ENCODE results near the gene CYB561. TPM values are rescaled to one million over a fixed set of nuclear protein-coding genes. Genes with fewer than 3 reads are reported as not detected.

Gene CYB561
- total and polyA plus RNA-seq, 4 donors: 7.1 to 31.6 (median 15.4) TPM

GRCh38 chr17:63423963-63424362 is 22.1 kb downstream of the CYB561 start:
- no peak overlapping the region for H3K27ac ChIP-seq (ENCODE audit: low read depth in 1 of 2, low read length in 2 of 2)

GRCh38 chr17:63423251-63423950 is 22.7 kb downstream of the CYB561 start:
- 85 to 86% methylated on average over 11 of the region's 11 CpGs for WGBS, 2 donors
- Histone ChIP-seq H3K4me1 (ENCODE audit: control insufficient read depth in 1 of 2, insufficient read depth in 2 of 2, low read length in 2 of 2) (no peaks in the 10 kb centered on the region), H3K36me3 (ENCODE audit: control insufficient read depth in 1 of 2, insufficient read depth in 2 of 2, low read length in 1 of 2) (no peaks in the 10 kb centered on the region), H3K27ac (ENCODE audit: low read depth in 1 of 2, low read length in 2 of 2) (no peak overlapping the region), H3K27me3 (ENCODE audit: control insufficient read depth in 1 of 2, insufficient read depth in 2 of 2, low read length in 1 of 2) (no peaks in the 10 kb centered on the region), H3K4me3 (ENCODE audit: low read length in 2 of 2) (no peak overlapping the region), H3K9me3 (ENCODE audit: control insufficient read depth, low read length) (no peaks in the 10 kb centered on the region)
- DNase-seq (no peak), ATAC-seq (ENCODE audit: low FRiP score) (no peak)
- intact Hi-C loops (cut with DNase I): no loop called here

More at GRCh38 chr17:63423963-63424362, 22.1 kb downstream of the CYB561 start:
- no peaks in the 10 kb centered on the region for H3K9me3 ChIP-seq (ENCODE audit: control insufficient read depth, low read length)
- H3K36me3 ChIP-seq (ENCODE audit: control insufficient read depth in 1 of 2, insufficient read depth in 2 of 2, low read length in 1 of 2): no peaks in the 10 kb centered on the region
- WGBS, 2 donors: 88 to 89% methylated on average over 7 of the region's 7 CpGs
- ATAC-seq (ENCODE audit: low FRiP score) (no peak), DNase-seq (no peak)
- H3K27me3 ChIP-seq (ENCODE audit: control insufficient read depth in 1 of 2, insufficient read depth in 2 of 2, low read length in 1 of 2): no peaks in the 10 kb centered on the region
- no peak overlapping the region for H3K4me3 ChIP-seq (ENCODE audit: low read length in 2 of 2)
- intact Hi-C loops (cut with DNase I): loop anchor here (2.0 kb wide), 2 partner anchors 55 to 191 kb away; no protein-coding TSS in a partner anchor
- H3K4me1 ChIP-seq (ENCODE audit: control insufficient read depth in 1 of 2, insufficient read depth in 2 of 2, low read length in 2 of 2): no peaks in the 10 kb centered on the region

- H3K27ac ChIP-seq (ENCODE audit: low read depth in 1 of 2, low read length in 2 of 2): no peak overlapping the region
- H3K36me3 ChIP-seq (ENCODE audit: control insufficient read depth in 1 of 2, insufficient read depth in 2 of 2, low read length in 1 of 2): no peaks in the 10 kb centered on the region
- WGBS, 2 donors: 84 to 87% methylated on average over 25 of the region's 25 CpGs
- H3K9me3 ChIP-seq (ENCODE audit: control insufficient read depth, low read length): no peaks in the 10 kb centered on the region
- intact Hi-C loops (cut with DNase I): no loop called here
- ATAC-seq (ENCODE audit: low FRiP score) (no peak), DNase-seq (no peak)
- no peak overlapping the region for H3K4me3 ChIP-seq (ENCODE audit: low read length in 2 of 2)
- no peaks in the 10 kb centered on the region for H3K4me1 ChIP-seq (ENCODE audit: control insufficient read depth in 1 of 2, insufficient read depth in 2 of 2, low read length in 2 of 2)
- H3K27me3 ChIP-seq (ENCODE audit: control insufficient read depth in 1 of 2, insufficient read depth in 2 of 2, low read length in 1 of 2): no peaks in the 10 kb centered on the region
These were observed 24.1 kb downstream of the CYB561 start for GRCh38 chr17:63421681-63422645.

- no peak for ATAC-seq (ENCODE audit: low FRiP score)
- 90 to 91% methylated on average over 25 of the region's 25 CpGs for WGBS, 2 donors
These were observed 25.0 kb downstream of the CYB561 start for GRCh38 chr17:63420868-63421680.

GRCh38 chr17:63419949-63420867 is 25.9 kb downstream of the CYB561 start:
- Histone ChIP-seq H3K4me3 (ENCODE audit: low read length in 2 of 2) (no peak overlapping the region), H3K36me3 (ENCODE audit: control insufficient read depth in 1 of 2, insufficient read depth in 2 of 2, low read length in 1 of 2) (peaks cover 0 to 1% of the 10 kb centered on the region in 2 donors), H3K9me3 (ENCODE audit: control insufficient read depth, low read length) (no peaks in the 10 kb centered on the region), H3K4me1 (ENCODE audit: control insufficient read depth in 1 of 2, insufficient read depth in 2 of 2, low read length in 2 of 2) (no peaks in the 10 kb centered on the region), H3K27ac (ENCODE audit: low read depth in 1 of 2, low read length in 2 of 2) (no peak overlapping the region), H3K27me3 (ENCODE audit: control insufficient read depth in 1 of 2, insufficient read depth in 2 of 2, low read length in 1 of 2) (no peaks in the 10 kb centered on the region)
- DNase-seq (no peak), ATAC-seq (ENCODE audit: low FRiP score) (no peak)
- 77 to 79% methylated on average over 23 of the region's 23 CpGs for WGBS, 2 donors
- intact Hi-C loops (cut with DNase I): no loop called here

More at GRCh38 chr17:63420868-63421680, 25.0 kb downstream of the CYB561 start:
- H3K4me3 ChIP-seq (ENCODE audit: low read length in 2 of 2): no peak overlapping the region
- no peaks in the 10 kb centered on the region for H3K4me1 ChIP-seq (ENCODE audit: control insufficient read depth in 1 of 2, insufficient read depth in 2 of 2, low read length in 2 of 2)
- H3K27ac ChIP-seq (ENCODE audit: low read depth in 1 of 2, low read length in 2 of 2): no peak overlapping the region
- peaks cover 0 to under 1% of the 10 kb centered on the region in 2 donors for H3K36me3 ChIP-seq (ENCODE audit: control insufficient read depth in 1 of 2, insufficient read depth in 2 of 2, low read length in 1 of 2)
- no peaks in the 10 kb centered on the region for H3K27me3 ChIP-seq (ENCODE audit: control insufficient read depth in 1 of 2, insufficient read depth in 2 of 2, low read length in 1 of 2)
- intact Hi-C loops (cut with DNase I): no loop called here
- H3K9me3 ChIP-seq (ENCODE audit: control insufficient read depth, low read length): no peaks in the 10 kb centered on the region
- no peak for DNase-seq

GRCh38 chr17:63419398-63419797 is 26.7 kb downstream of the CYB561 start:
- Histone ChIP-seq H3K36me3 (ENCODE audit: control insufficient read depth in 1 of 2, insufficient read depth in 2 of 2, low read length in 1 of 2) (peaks cover 0 to 1% of the 10 kb centered on the region in 2 donors), H3K9me3 (ENCODE audit: control insufficient read depth, low read length) (no peaks in the 10 kb centered on the region), H3K27ac (ENCODE audit: low read depth in 1 of 2, low read length in 2 of 2) (no peak overlapping the region), H3K4me3 (ENCODE audit: low read length in 2 of 2) (no peak overlapping the region), H3K4me1 (ENCODE audit: control insufficient read depth in 1 of 2, insufficient read depth in 2 of 2, low read length in 2 of 2) (no peaks in the 10 kb centered on the region), H3K27me3 (ENCODE audit: control insufficient read depth in 1 of 2, insufficient read depth in 2 of 2, low read length in 1 of 2) (no peaks in the 10 kb centered on the region)
- intact Hi-C loops (cut with DNase I): no loop called here
- DNase-seq: no peak
- no peak for ATAC-seq (ENCODE audit: low FRiP score)
- WGBS, 2 donors: 66 to 85% methylated on average over 2 of the region's 2 CpGs

- Histone ChIP-seq H3K27me3 (ENCODE audit: control insufficient read depth in 1 of 2, insufficient read depth in 2 of 2, low read length in 1 of 2) (no peaks in the 10 kb centered on the region), H3K4me1 (ENCODE audit: control insufficient read depth in 1 of 2, insufficient read depth in 2 of 2, low read length in 2 of 2) (no peaks in the 10 kb centered on the region), H3K9me3 (ENCODE audit: control insufficient read depth, low read length) (no peaks in the 10 kb centered on the region), H3K4me3 (ENCODE audit: low read length in 2 of 2) (no peak overlapping the region), H3K36me3 (ENCODE audit: control insufficient read depth in 1 of 2, insufficient read depth in 2 of 2, low read length in 1 of 2) (peaks cover 0 to 3% of the 10 kb centered on the region in 2 donors), H3K27ac (ENCODE audit: low read depth in 1 of 2, low read length in 2 of 2) (no peak overlapping the region)
- 85 to 87% methylated on average over 8 of the region's 8 CpGs for WGBS, 2 donors
- intact Hi-C loops (cut with DNase I): no loop called here
- no peak for ATAC-seq (ENCODE audit: low FRiP score)
- DNase-seq: no peak
These were observed 27.6 kb downstream of the CYB561 start for GRCh38 chr17:63418540-63418939.

Data from aorta (tissue), 5 donors.